Hindlimb muscle (tissue), 1 donor: ENCODE results near the gene SNX15. TPM values are rescaled to one million over a fixed set of nuclear protein-coding genes. Genes with fewer than 3 reads are reported as not detected.
A peak's percentile ranks its signal among the peaks of the same experiment; 100 is the strongest.

Experiments used
- DNase-seq: peaks from one replicate; pipeline ENCODE4 v3.0.0-alpha.2; 2013
- polyA plus RNA-seq: library from polyadenylated mRNA; unstranded; fragments of 120-200 nt; gene quantifications from one replicate; pipeline ENCODE4 v1.2.1, GENCODE V29; 2013; ENCODE audit not compliant: insufficient read length

Gene SNX15
- polyA plus RNA-seq, 1 donor: 25.7 TPM

DNA sequence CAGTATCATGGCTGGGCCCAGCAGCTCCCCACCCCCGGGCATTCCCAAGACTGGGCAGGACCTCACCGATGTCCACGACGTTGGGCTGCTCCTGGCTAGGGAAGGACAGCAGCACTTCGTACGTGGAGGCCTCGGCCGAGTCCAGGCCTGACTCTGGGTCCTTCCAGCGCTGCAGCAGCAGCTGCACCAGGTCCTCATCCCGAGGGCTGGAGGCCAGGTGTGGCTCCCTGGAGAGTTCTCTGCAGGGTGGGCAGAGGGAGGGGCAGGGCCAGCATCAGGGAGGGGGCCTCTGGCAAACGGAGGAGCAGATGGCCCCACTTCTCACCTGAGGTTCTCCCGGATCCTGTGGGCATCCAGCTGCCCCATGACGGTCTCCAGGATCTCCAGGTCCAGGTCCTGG, 30.8 kb downstream of the SNX15 start:
- DNase-seq: no peak

DNA sequence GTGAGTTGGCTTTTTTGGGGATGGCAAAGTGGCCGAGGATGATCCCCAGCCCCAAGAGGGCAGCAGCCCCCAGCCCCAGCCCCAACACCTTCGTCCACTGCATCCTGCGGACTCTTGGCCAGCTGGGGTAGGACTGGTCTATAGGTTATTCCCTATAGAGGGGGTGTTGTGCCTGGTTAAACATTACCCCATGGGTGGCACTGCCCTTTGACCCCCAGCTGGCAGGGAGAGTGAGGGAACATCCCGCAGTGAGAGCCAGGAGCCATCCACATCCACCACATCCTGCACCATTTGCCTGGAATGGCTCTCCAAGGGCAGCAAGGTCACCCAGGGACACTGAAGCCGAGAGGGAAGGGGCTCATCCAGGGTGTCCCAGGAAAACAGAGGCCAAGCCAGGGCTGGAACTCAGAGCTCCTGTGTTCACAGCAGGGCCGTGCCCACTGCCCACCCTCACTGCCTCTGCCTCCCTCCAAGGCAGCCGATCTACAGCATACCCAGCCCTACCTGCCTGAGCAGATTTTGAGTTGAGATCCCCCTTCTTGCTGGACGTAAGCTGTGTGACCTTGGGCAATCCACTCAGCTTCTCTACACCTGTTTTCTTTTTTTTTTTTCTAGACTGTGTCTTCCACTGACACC, 31.3 kb downstream of the SNX15 start, which contains the start of gene NAALADL1:
NAALADL1 (minus strand) TSS at position 135 of the 636 bp plus-strand sequence; CDS start at position 103, 32 bp downstream.
- DNase-seq: no peak

DNA sequence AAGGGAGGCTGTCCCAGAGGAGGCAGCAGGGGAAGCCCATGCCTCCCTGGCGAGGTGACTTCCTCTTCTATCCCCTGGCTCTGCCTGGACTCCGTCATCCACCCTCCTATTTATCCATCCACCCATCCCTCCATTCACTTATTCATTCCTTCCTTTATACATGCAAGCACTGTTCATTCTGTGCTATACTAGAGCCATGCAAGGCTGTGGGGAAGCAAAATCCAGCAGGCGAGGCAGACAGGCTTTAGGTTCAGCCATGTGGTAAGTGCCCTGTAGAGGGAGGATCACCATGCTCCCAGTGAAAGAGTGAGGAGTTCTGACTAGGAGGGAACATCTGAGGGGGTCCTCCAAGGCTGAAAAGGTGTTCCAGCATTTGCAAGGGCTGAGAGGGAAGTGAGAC, 32.3 kb downstream of the SNX15 start:
- no peak for DNase-seq

DNA sequence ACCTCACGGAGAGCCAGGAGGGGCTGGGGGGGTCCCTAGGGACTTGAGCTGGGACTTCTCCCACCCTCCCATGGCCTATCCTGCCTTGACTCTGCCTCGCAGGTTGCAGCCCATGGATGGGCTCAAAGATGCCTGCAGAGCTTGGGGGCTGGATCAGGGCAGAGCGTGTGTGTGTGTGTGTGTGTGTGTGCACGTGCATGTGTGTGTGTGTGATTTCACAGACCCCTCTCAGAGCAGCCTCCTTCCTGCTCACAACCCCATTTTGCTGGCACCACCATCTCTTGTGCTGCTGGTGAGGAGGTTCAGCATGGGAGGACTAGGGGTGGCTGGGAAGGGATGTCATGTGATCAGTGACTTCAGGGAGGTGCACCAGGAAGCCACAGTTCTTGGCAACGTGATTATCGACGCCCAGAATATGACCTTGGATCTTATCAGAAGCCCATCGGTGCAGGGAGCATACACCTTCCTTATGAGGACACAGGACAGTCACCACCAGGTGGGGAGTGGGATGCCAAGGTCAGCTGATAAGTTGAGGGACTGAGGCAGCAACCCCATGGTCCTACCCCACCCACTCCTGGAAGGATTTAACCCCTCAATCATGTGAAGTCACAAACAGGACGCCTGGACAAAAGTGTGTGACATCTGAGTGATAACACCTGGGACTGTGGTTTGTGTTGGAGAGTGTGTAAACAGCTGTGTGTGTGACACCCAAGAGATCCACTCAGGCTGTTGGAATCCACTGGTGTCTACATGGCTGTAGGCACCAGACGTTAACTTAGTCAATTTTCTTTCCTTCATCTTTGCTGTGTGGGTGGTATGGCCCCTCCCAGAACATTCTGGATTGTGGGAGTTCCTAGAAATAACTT, 33.0 kb downstream of the SNX15 start:
- no peak for DNase-seq

DNA sequence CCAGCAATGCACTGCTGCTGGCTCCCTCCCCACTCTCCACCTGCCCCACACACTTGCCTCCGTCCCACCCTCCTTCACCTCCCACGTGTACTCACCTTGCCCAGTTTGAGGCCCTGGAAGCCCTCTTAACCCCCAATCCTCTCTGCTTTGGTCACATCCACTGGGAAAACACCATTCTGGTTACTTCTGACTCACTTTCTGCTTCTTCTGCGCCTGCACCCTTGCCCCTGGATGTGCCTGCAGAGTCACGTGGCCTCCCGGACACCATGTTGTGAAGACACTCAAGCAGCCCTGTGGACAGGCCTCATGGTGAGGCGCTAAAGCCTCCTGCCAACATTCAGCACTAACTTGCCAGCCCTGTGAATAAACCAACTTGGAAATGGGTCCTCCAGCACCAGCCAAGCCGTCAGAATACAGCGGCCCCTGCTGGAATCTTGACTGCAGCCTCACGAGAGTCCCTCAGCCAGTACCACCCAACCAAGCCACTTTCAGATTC, 33.7 kb downstream of the SNX15 start:
- DNase-seq: no peak

DNA sequence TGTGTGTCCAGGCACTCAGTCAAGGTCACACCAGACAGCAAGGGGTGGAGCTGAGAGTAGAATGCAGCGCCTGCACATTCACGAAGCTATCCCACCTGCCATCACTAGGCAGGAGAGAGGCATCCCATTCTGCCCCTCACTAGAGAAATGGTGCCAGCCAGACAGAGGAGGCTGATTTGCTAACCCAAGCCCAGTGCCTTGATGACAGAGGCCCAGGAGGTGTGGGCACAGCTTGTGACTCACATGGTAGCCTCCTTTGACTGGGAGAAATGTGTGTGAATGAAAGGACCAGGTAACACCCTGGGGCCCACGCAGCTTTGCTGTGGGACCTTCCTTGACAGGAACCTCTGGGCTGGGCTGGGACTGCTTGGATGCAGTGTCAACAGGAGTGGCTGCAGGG, 36.3 kb downstream of the SNX15 start:
- no peak for DNase-seq

DNA sequence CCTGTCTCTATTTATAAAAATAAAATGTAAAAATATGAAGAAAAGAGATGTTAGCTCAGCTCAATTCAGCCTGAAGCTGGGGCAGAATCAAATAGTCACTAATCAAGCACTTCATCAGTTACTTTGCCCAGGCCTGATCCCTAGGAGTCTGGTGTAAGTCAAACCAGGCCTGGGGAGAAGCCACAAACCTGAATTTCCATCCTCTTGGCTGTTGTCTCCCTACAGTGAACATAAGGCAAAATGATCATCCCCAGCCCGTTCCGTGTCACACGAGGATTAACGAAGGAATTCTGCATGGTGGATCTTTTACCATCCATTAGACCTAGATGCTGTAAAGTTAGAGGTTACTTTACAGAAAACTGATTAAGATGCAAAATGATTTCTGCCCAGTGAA, 37.6 kb downstream of the SNX15 start:
- no peak for DNase-seq

DNA sequence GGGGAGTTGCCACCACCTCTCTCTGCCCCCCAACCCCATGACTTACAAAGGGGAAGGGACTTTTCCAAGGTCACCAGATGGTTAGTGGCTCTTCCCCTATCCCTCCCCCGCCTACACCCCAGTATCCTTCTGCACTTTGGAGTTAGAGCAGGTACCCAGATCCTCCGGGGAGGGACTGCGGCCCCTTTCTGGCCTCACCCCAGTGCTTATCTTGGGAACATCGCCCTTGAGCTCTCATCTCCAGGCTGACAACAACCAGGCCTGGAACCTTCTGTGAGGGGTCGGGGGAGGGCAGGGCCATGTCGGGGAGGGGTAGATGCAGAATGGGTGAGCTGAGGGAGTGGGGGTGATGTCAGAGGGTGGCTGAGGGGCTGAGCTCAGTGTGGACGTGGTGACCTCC, 38.6 kb downstream of the SNX15 start:
- DNase-seq: no peak

DNA sequence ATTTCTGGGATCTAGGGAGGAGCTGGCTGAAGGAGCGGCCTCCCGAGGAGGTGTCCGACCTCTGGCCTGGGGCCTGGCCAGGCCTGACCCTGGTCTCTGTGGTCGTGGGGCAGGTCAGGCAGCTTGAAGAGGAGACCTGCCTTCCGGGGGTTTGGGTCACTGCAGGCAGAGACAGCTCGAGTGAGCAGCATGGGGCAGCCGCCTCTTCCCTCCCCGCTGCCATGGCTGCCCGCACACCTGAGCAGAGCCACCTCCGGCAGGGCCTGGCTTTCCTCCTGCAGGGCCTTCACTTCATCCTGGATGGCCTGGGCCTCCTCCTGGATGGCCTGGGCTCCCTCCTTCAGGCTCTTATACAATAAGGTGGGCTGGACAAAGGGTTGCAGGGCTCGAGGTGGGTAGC, 39.1 kb downstream of the SNX15 start:
- no peak for DNase-seq

DNA sequence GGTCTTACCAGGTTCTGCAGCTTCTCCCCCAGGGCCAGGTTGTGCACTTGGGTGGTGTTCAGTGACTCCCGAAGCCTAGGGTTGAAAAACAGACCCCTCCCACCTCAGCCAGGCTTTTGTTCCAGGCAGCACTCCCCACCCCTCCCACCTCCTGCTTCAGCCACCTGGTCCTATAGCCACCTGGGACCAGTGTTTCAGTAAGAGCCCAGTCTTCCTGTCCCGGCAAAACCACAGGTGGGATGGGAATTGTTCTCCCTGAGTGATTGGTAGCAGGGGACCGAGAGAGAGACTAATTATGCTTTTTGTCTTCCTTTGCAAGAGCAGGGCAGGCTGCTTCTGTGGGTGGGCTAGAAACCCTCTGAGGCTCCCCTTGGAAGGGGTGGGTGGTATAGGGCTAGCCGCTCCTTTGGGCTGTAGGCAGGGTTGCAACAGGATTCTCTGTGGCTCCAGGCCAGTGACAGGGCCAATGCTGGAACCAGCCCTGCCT, 39.6 kb downstream of the SNX15 start:
- no peak for DNase-seq

DNA sequence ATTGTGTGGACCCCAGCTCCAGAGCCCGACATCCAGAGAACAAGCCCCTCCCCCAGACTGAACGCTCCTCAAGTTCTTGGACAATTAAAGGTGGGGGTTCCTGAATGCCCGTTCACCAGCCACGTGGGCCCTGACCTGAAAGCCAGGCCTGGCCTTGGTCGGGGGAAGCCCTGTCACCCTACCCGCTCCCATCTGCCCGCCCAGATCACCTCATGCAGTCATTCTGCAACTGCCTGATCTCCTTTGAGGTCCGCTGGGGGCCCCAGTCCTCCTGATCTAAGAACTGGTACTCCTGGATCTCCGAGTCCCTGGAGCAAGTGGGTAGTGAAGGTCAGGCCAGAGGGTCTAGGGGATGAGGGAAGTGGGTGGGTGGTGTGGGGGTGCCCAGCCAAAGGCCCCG, 40.2 kb downstream of the SNX15 start:
- DNase-seq: no peak

DNA sequence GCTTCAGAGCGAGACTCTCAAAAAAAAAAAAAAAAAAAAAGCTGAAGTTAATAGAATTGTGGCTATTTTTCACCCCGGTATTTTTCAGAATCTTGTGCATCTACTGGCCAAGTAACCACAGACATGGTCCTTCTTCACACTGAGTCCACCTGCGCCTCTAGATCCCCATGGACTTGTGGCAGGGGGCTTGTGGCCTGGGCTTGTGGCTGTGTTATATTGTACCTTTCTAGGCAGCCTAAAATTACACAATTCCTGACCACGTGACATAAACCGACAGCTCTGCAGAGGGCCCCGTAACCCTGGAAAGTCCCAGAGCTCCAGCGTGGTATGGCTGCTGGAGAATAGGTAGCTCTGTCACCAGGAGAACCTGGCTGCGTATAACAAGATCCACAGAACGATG, 42.0 kb downstream of the SNX15 start:
- DNase-seq: no peak

DNA sequence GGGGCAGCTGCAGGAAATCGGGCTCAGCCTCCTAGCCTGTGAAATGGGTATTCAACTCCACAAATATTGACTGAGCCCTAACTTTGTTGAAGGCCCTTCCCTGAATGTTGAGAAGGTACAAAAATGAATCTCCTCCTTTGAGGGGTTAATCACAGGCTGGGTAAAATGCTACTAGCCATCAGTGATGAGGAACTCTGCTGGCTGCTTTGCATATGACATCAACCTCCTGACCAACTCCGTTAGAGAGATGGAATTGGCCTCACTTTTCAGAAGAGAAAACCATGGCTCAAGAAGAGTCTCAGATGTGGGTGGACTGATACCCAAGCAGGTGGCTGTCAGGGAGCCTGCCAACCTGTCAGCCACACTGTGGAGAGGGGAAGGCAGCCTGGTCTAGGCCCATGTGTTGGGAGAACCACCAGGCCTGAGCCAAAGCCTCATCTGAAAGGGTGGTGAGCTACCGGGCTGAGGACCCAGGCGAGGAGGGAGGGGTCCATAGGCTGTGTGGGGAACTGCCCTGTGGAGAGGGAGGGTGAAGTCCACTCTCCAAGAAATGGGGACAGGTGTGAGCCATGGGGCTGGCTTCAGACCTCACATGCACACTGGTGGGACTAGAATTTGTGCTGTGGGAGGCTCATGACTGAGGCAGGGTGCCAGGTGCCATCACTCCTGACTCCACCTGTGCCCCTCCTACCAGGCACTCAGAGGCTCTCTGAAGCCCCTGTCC, 44.8 kb downstream of the SNX15 start:
- DNase-seq: no peak

DNA sequence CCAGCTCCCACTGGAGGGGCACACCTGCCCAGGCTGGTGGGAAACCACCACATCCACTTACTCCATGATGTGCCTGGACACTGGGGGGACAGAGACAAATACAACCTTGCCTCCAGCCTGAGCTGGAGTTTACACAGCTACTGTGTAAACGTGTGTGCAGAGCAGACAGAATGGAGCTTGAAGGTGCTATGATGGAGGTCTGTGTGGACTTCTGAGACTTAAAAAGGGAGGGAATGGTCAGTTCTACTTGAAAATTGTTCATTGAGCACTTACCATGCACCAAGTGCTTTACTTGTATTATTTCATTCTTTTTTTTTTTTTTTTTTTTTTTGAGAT, 45.4 kb downstream of the SNX15 start:
- no peak for DNase-seq

DNA sequence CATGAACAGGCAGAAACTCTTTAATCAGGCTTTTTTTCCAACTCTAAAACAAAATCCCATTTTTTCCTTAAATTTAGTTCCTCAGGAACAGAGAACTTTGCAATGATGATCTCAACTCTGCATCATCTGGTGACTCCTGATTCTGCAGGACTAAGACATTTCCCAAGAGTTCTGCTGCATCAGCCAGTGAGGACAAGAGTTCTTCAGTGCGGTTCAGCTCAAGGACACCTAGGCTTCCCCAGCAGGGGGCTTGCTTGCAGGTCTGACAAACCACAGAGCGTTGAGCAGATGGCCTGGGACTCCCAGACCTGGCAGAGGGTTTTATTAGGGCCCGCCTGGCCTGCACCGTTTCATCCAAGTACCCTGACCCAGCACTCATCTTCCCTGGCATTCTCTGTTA, 50.2 kb downstream of the SNX15 start:
- DNase-seq: no peak

DNA sequence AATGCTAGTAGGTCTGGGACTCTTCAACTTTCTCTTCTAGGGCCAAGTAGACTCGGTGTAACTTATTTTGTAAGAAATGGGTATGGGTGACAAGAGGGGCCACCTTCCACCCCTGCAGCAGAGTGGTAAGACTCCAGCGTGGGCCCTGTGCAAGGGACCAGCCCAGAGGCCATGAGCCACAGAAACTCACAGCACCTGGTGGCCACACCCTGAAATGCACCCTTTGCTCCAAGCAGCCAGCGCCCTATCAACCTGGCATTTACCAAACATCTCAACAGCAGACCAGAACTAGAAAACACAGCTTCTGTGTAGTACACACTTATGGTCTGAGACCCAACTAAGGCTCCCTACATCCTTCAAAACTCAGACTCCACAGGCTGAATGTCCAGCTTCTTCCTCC, 50.9 kb downstream of the SNX15 start:
- no peak for DNase-seq

DNA sequence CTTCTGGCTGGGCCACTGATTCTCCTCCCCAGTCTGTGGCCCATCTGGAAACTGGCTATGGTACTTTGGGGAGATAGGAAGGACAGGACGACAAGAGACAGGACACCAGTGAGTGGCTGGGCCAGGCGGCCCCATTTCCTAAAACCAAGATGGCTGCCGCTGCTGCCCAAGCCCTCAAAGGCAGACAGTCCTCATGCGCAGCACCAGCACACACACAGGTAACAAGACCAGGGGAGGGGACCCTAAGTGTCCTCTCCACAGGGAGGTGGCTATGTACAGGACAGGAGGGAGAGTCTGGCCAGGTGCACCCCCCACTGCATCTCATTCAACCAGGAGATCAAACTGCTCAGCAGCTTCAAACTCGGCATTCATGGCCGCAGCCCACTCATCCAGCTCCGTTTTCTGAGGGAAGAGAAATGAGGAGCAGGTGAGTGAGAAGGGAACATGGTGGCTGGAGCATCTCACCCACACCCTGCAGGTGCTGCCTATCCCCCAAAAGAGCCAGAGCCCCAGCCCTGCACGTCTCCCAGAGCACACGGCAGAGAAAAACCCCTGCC, 51.6 kb downstream of the SNX15 start:
- no peak for DNase-seq

DNA sequence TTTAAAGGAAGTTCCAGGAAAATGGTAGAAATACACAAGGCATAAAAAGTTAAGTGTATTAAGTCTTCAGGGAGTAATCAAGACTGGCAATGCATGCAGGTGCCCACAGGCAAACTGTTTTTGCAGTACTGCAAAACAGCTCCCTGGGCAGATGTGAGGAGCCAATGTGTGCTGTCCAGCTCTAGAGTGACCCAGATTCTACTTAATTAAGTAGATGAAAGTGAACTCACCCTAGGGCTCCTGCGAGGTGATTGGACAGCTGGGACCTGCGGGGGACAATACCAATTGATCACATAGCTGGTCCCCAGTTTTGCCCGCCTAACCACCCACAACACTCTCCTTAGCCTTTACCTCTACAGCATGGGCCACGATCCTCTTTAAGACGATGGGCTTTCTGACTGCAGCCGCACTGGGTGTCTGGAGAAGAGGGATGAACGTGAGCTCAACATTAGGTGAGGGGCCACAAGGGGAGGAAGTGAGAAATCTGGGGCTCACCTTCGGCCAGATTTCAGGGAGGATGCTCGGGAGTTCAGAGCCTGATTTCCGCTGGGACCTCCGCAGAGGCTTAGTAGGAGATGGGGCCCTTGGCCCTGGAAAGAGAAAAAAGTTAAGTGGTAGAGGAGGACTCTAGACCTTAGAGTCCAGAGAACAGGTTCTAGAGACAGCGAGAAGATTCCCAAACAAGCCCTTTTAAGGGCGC, 56.0 kb downstream of the SNX15 start:
- no peak for DNase-seq

DNA sequence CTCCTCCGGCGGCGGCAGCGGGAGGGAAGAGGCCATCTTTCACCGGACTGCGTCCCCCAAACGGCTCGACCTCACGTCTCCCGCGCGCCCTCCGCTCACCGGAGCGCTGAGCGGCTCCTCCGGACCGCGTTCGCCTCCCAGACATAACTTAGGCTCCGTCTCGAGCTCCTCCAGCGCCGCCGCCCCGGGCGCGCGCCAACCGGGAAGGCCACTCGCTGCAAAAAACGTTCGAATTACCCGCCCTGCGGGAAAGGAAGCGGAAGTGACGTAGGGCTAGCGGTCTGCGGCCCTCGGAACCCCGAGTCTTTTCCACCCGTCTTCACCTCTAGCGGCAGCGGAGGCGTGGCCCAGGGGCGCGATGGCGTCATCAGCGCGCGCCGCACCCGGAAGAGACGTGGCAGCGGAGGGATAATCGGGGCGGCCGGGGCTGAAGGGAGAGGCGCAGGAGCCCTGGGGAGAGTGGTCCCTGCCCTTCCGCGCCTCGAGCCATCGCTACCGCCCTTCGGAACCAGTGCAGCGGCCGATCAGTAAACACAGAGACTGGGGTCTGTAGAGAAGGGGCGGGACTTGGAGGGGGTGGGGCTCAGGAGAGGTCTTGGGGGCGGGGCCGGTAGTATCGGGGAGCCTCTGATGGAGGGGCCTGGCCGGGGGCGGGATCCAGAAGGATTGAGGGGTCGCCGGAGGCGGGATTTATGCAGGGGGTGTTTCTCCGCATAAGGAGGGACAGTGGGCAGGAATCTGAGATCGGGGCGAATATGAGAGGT, 56.8 kb downstream of the SNX15 start, which contains the start of the genes CDCA5 and ZFPL1:
CDCA5 (minus strand) TSS at position 207 of the 764 bp plus-strand sequence; CDS start at position 145, 62 bp downstream.
ZFPL1 (plus strand) TSS at position 389 of the 764 bp plus-strand sequence. CDS start 477 bp downstream, outside the sequence.
- DNase-seq: peak; percentile 96

DNA sequence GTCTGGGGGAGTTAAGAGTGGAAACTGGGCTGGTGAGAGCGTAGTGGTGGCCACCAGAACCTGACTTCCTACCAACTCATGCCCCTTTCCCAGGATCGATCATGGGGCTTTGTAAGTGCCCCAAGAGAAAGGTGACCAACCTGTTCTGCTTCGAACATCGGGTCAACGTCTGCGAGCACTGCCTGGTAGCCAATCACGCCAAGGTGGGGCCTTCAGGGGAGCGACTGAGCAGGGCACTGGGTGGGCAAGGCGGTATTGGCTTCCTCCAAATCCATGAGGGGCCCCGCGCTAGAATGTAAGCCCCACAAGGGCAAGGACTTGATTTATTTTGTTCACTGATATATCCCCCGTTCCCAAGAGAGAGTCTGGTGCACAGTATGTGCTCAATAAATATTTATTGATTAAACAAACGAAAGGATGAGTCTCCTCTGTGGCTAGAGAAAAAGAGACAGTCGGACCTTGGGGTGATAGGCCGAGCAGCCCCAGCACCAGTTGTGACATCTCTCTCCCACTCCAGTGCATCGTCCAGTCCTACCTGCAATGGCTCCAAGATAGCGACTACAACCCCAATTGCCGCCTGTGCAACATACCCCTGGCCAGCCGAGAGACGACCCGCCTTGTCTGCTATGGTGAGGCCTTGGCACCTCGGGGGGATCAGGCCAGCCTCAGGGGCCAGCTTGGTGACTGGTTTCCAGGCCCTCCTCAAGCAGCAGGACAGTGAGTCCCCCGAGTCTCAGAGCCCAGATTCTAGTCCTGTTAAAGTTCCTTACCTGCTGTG, 57.5 kb downstream of the SNX15 start:
- no peak for DNase-seq
